HEK293T (cell line): Measurements from ENCODE around the gene GRK6.

Experiments
- CTCF ChIA-PET: fragments of 350-600 bp; formaldehyde crosslinking; extraction: SDS; loops from one replicate; lab custom pipeline; 2021; ENCODE audit warnings: antibody characterized with exemption, inconsistent platforms; lab: Yijun Ruan, JAX
- POLR2A ChIA-PET: fragments of 350-600 bp; formaldehyde crosslinking; extraction: SDS; loops from one replicate; lab custom pipeline; 2020; ENCODE audit warnings: antibody characterized with exemption, inconsistent platforms; lab: Yijun Ruan, JAX
- DNase-seq: peaks from one replicate; pipeline ENCODE4 v3.0.0; 2012; ENCODE audit warnings: mixed read lengths; ENCODE audit errors: extremely low spot score
- ARNT ChIP-seq: fragments of 450-650 bp; IDR thresholded peaks from 2 replicates; pipeline ENCODE4 v1.6.1; 2017; ENCODE audit warnings: mild to moderate bottlenecking
- BHLHE40 ChIP-seq: fragments of 450-650 bp; IDR thresholded peaks from 2 replicates; pipeline ENCODE4 v1.6.1; 2016; ENCODE audit warnings: mild to moderate bottlenecking, moderate library complexity, borderline replicate concordance
- CTBP1 ChIP-seq: fragments of 450-650 bp; IDR thresholded peaks from 2 replicates; pipeline ENCODE4 v1.6.1; 2016; ENCODE audit warnings: borderline replicate concordance
- ELF4 ChIP-seq: fragments of 450-650 bp; IDR thresholded peaks from 2 replicates; pipeline ENCODE4 v1.6.1; 2017; ENCODE audit warnings: antibody characterized with exemption
- FOXA1 ChIP-seq: fragments of 450-650 bp; IDR thresholded peaks from 2 replicates; pipeline ENCODE4 v1.6.1; 2016; ENCODE audit warnings: mild to moderate bottlenecking
- FOXK2 ChIP-seq: fragments of 450-650 bp; IDR thresholded peaks from 2 replicates; pipeline ENCODE4 v1.6.1; 2016; ENCODE audit warnings: mild to moderate bottlenecking
- FOXM1 ChIP-seq: fragments of 450-650 bp; IDR thresholded peaks from 2 replicates; pipeline ENCODE4 v1.6.1; 2017; ENCODE audit warnings: mild to moderate bottlenecking, borderline replicate concordance
- HDGF ChIP-seq: fragments of 450-650 bp; IDR thresholded peaks from 2 replicates; pipeline ENCODE4 v1.6.1; 2017; ENCODE audit warnings: antibody characterized with exemption, borderline replicate concordance
- L3MBTL2 ChIP-seq: fragments of 450-650 bp; conservative IDR thresholded peaks from 2 replicates; pipeline ENCODE4 v1.6.1; 2016; ENCODE audit warnings: mild to moderate bottlenecking
- LEF1 ChIP-seq: fragments of 450-650 bp; IDR thresholded peaks from 2 replicates; pipeline ENCODE4 v1.6.1; 2017; ENCODE audit warnings: mild to moderate bottlenecking, borderline replicate concordance
- NFRKB ChIP-seq: fragments of 450-650 bp; IDR thresholded peaks from 2 replicates; pipeline ENCODE4 v1.6.1; 2016; ENCODE audit warnings: mild to moderate bottlenecking, moderate library complexity
- PKNOX1 ChIP-seq: fragments of 450-650 bp; IDR thresholded peaks from 2 replicates; pipeline ENCODE4 v1.6.1; 2016
- SP1 ChIP-seq: fragments of 450-650 bp; IDR thresholded peaks from 2 replicates; pipeline ENCODE4 v1.6.1; 2017
- SUZ12 ChIP-seq: fragments of 450-650 bp; IDR thresholded peaks from 2 replicates; pipeline ENCODE4 v1.6.1; 2016; ENCODE audit warnings: mild to moderate bottlenecking
- TARDBP ChIP-seq: fragments of 450-650 bp; IDR thresholded peaks from 2 replicates; pipeline ENCODE4 v1.6.1; 2016
- ZNF384 ChIP-seq: fragments of 450-650 bp; IDR thresholded peaks from 2 replicates; pipeline ENCODE4 v1.6.1; 2016

GRK6 gene

GRCh38 chr5:177431317-177432142, 5.1 kb downstream of the GRK6 start:
- ChIA-PET CTCF (no interaction called here), POLR2A (no interaction called here)
- DNase-seq = no peak
- TF ChIP-seq CTBP1 (no peak), LEF1 (no peak), ELF4 (no peak), TARDBP (no peak), SP1 (no peak), SUZ12 (no peak), NFRKB (no peak), ARNT (no peak), ZNF384 (no peak), FOXA1 (no peak), FOXM1 (no peak), BHLHE40 (no peak), PKNOX1 (no peak), L3MBTL2 (no peak)

- ChIA-PET POLR2A (no interaction called here), CTCF (no interaction called here)
- no peak for DNase-seq
- no peak for TF ChIP-seq FOXA1
These were observed 5.8 kb downstream of the GRK6 start for GRCh38 chr5:177432143-177432838.

GRCh38 chr5:177432839-177433657, 6.6 kb downstream of the GRK6 start:
- DNase-seq = no peak
- ChIA-PET CTCF (no interaction called here), POLR2A (no interaction called here)
- TF ChIP-seq BHLHE40 = no peak
- no peak for TF ChIP-seq ELF4
- TF ChIP-seq ARNT = no peak
- no peak for TF ChIP-seq NFRKB
- TF ChIP-seq SUZ12 = no peak
- no peak for TF ChIP-seq SP1
- TF ChIP-seq FOXA1 = no peak
- TF ChIP-seq PKNOX1 = no peak
- no peak for TF ChIP-seq L3MBTL2
- no peak for TF ChIP-seq ZNF384
- TF ChIP-seq CTBP1 = no peak
- TF ChIP-seq LEF1 = no peak
- TF ChIP-seq HDGF = no peak
- TF ChIP-seq FOXK2 = no peak

GRCh38 chr5:177433658-177434217, 7.3 kb downstream of the GRK6 start:
- POLR2A ChIA-PET = no interaction called here
- TF ChIP-seq BHLHE40 = no peak
- DNase-seq = no peak
- CTCF ChIA-PET = no interaction called here

- POLR2A ChIA-PET = no interaction called here
- DNase-seq = no peak
- CTCF ChIA-PET = interaction anchor here (0.6 kb wide), 1 partner anchor 11 kb away, joined by 7 read pairs; no protein-coding TSS in a partner anchor
- no peak for TF ChIP-seq ARNT
These were observed 8.0 kb downstream of the GRK6 start for GRCh38 chr5:177434437-177434836.

DNA sequence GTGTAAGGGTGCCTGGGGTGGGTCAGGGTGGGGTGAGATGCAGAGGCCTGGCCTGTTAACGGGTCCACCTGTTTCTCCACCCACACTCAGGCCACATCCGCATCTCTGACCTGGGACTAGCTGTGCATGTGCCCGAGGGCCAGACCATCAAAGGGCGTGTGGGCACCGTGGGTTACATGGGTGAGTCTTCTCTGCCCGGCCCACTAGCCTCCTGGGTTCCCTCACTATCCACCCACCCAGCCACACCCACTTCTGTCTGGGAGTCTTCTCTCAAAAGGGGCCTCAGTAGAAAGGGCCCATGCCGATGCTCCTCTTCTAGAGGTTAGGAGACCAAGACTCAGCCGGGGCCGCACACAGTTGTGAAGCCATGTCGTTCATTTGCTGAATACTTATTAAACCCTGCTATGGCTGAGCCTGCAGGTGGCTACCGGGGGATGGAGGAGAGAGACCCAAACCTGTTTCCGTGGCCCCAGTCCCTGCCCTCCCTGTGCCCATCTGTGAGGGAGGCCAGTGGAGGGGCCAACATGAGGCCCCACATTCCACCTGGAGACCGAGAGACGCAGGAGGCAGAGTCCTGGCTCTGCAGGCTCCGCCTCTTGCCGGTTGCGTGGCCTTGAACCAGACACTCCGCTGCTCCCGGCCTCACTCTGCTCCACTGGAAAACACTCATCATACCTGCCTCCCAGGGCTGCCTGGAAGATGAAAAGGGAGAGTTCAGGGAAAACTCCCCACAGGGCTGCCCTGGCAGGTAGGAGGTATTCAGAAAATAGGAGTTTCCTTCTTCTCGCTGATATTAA, 8.7 kb downstream of the GRK6 start:
- ChIA-PET CTCF (interaction anchor here (0.6 kb wide), 1 partner anchor 10 kb away, joined by 7 read pairs; no protein-coding TSS in a partner anchor), POLR2A (interaction anchor here (4.3 kb wide), 1 partner anchor 8 kb away, joined by 34 read pairs; the partner anchor contains the start of gene GRK6)
- TF ChIP-seq FOXA1 (no peak), ZNF384 (no peak), TARDBP (no peak), SUZ12 (no peak)
- no peak for DNase-seq
